ENCODE results near the gene BIN2. TPM values are rescaled to one million over a fixed set of nuclear protein-coding genes. Genes with fewer than 3 reads are reported as not detected.

BIN2 gene
- total RNA-seq, 1 experiment from 2014 or later, result not detected

GRCh38 chr12:51351913-51352532 lies 28.0 kb upstream of the BIN2 start:
- H4K5ac ChIP-seq (ENCODE audit: insufficient read length, low read depth, low read length), result no peak overlapping the region
- H3K79me2 ChIP-seq (ENCODE audit: insufficient read depth, low read length), result no peaks in the 10 kb centered on the region
- Mint-ChIP-seq H3K4me1 (peaks cover 9 to 11% of the 10 kb centered on the region in 2 experiments), H3K27me3 (ENCODE audit: low read depth) (peaks cover 3% of the 10 kb centered on the region), H3K9me3 (no peaks in the 10 kb centered on the region; a peak in 1 of 5 replicates), H3K4me3 (no peak overlapping the region), H3K36me3 (ENCODE audit: insufficient read depth in 1 of 3, low read depth in 3 of 3) (peaks cover under 1 to 7% (median 5%) of the 10 kb centered on the region in 3 experiments; a peak in 5 of 7 replicates), H3K27ac (peak overlapping the region in 1 of 3 experiments; percentile 70; a peak in 1 of 7 replicates)
- H3K27me3 ChIP-seq (ENCODE audit: insufficient read depth, low read length), result no peaks in the 10 kb centered on the region
- peak; percentile 94 for TF ChIP-seq CTCF (conservative IDR thresholded peaks at IDR 0.05)
- H3K18ac ChIP-seq (ENCODE audit: insufficient read length, low read depth, low read length), result no peak overlapping the region
- no peak overlapping the region for H3K14ac ChIP-seq (ENCODE audit: insufficient read depth, low read length)
- no peaks in the 10 kb centered on the region for H3K9me3 ChIP-seq (ENCODE audit: control insufficient read depth, low read depth, low read length)
- H3K23ac ChIP-seq (ENCODE audit: insufficient read length, low read depth, low read length), result no peak overlapping the region
- H3K4me2 ChIP-seq (ENCODE audit: insufficient read depth, insufficient read length, low read length), result no peak overlapping the region
- H2AK5ac ChIP-seq (ENCODE audit: insufficient read length, low read length), result no peak overlapping the region
- H4K91ac ChIP-seq (ENCODE audit: insufficient read length, low read depth, low read length), result no peak overlapping the region
- no peaks in the 10 kb centered on the region for H4K20me1 ChIP-seq (ENCODE audit: control insufficient read depth, insufficient read depth, insufficient read length)
- H2BK12ac ChIP-seq (ENCODE audit: insufficient read length, low read depth, low read length), result no peak overlapping the region
- H2AFZ ChIP-seq (ENCODE audit: low read length), result no peak overlapping the region
- no peaks in the 10 kb centered on the region for H3K23me2 ChIP-seq (ENCODE audit: insufficient read length, low read depth, low read length, poor library complexity, severe bottlenecking)
- peak; percentile 91 for DNase-seq
- H2BK120ac ChIP-seq (ENCODE audit: low read depth, low read length, poor library complexity, severe bottlenecking), result no peak overlapping the region
- no peak overlapping the region for H3K9ac ChIP-seq (ENCODE audit: extremely low read depth, insufficient read length, low read length)
- no peak overlapping the region for H4K8ac ChIP-seq (replicated peaks; ENCODE audit: insufficient read length, low read depth, low read length)
- no peak overlapping the region for H2BK5ac ChIP-seq (ENCODE audit: insufficient read length, low read length)
- no peaks in the 10 kb centered on the region for H3K4me1 ChIP-seq (ENCODE audit: insufficient read depth, low read length)
- H3K79me1 ChIP-seq (ENCODE audit: insufficient read depth, low read depth, low read length, poor library complexity, severe bottlenecking), result no peaks in the 10 kb centered on the region
- whole genome bisulfite sequencing (ENCODE audit: extremely low coverage, insufficient read length, low lambda C conversion rate), result no CpG with 5 or more reads among the region's 11 CpGs
- no peak overlapping the region for H3K4ac ChIP-seq (ENCODE audit: low read depth, low read length)
- no peak overlapping the region for H3T11ph ChIP-seq (ENCODE audit: low read length)
- H3K56ac ChIP-seq (ENCODE audit: insufficient read length, low read depth, low read length), result no peak overlapping the region
- no peak overlapping the region for H3K27ac ChIP-seq (ENCODE audit: insufficient read length, low read depth, low read length)
- H2BK20ac ChIP-seq (ENCODE audit: low read depth, low read length, poor library complexity, severe bottlenecking), result no peak overlapping the region
- no peak overlapping the region for H2BK15ac ChIP-seq (ENCODE audit: low read depth, low read length)
